ENCODE data around the gene OR13A1.
"Not testable (repeated sequence)": the region's sequence is repeated elsewhere in the genome, so short reads cannot be mapped to it uniquely, and the experiment has no call there.

Gene OR13A1

GRCh38 chr10:45315508-45315907, at the start of gene OR13A1:
Gene OR13A1 (minus strand): TSS chr10:45315608. CDS start chr10:45304422, 11,186 bp downstream.
- no peak for DNase-seq

DNA sequence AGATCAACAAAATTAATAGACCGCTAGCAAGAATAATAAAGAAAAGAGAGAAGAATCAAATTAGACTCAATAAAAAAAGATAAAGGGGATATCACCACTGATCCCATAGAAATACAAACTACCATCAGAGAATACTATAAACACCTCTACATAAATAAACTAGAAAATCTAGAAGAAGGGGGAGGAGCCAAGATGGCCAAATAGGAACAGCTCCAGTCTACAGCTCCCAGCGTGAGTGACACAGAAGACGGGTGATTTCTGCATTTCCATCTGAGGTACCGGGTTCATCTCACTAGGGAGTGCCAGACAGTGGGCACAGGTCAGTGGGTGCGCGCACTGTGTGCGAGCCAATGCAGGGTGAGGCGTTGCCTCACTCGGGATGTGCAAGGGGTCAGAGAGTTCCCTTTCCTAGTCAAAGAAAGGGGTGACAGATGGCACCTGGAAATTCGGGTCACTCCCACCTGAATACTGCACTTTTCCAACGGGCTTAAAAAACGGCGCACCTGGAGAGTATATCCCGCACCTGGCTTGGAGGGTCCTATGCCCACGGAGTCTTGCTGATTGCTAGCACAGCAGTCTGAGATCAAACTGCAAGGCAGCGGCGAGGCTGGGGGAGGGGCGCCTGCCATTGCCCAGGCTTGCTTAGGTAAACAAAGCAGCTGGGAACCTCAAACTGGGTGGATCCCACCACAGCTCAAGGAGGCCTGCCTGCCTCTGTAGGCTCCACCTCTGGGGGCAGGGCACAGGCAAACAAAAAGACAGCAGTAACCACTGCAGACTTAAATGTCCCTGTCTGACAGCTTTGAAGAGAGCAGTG, 46.8 kb upstream of the OR13A1 start:
- DNase-seq = not testable (repeated sequence)

DNA sequence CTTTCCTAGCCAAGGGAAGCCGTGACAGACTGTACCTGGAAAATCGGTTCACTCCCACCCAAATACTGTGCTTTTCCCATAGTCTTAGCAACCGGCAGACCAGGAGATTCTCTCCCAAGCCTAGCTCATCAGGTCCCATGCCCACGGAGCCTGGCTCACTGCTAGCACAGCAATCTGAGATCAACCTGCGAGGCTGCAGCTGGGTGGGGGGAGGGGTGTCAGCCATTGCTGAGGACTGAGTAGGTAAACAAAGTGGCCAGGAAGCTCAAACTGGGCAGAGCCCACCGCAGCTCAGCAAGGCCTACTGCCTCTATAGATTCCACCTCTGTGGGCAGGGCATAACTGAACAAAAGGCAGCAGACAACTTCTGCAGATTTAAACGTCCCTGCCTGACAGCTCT, 43.6 kb upstream of the OR13A1 start:
- not testable (repeated sequence) for DNase-seq

- no peak for DNase-seq
Measured at GRCh38 chr10:45355494-45355893, 40.1 kb upstream of the OR13A1 start.

DNA sequence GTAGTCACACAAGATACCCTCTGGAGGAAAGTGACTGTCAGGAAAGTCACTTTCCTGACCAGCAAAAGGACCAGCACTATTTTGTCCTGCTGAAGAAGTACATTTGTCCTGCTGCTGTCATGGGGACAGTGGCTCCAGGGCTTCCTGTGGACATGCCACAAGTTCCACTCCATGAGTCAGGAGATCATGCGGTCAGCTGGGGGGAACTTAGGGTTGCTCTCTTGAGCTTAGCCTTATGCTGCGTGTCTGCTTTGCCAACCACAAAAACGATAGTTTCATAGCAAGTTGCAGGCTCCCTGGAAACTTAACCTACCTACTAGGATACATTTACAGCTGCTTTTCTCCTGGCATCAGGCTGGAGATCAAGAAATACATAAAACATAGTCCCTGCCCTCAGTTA, 38.9 kb upstream of the OR13A1 start:
- DNase-seq = no peak

GRCh38 chr10:45353186-45353585, 37.8 kb upstream of the OR13A1 start:
- DNase-seq = no peak

- not testable (repeated sequence) for DNase-seq
Measured at GRCh38 chr10:45348196-45348765, 32.9 kb upstream of the OR13A1 start.

DNA sequence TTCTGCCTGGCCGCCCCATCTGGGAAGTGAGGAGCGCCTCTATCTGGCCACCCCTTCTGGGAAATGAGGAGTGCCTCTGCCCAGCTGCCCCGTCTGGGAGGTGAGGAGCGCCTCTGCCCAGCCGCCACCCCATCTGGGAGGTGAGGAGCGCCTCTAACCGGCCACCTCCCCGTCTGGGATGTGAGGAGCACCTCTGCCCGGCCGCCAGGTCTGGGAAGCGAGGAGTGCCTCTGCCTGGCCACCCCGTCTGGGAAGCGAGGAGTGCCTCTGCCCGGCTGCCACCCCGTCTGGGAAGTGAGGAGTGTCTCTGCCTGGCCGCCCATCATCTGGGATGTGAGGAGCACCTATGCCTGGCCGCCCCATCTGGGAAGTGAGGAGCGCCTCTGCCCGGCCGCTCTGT, 32.1 kb upstream of the OR13A1 start:
- DNase-seq = not testable (repeated sequence)

GRCh38 chr10:45346652-45347335, 31.4 kb upstream of the OR13A1 start:
- DNase-seq = not testable (repeated sequence)

- not testable (repeated sequence) for DNase-seq
Measured at GRCh38 chr10:45340420-45340819, 25.0 kb upstream of the OR13A1 start.

DNA sequence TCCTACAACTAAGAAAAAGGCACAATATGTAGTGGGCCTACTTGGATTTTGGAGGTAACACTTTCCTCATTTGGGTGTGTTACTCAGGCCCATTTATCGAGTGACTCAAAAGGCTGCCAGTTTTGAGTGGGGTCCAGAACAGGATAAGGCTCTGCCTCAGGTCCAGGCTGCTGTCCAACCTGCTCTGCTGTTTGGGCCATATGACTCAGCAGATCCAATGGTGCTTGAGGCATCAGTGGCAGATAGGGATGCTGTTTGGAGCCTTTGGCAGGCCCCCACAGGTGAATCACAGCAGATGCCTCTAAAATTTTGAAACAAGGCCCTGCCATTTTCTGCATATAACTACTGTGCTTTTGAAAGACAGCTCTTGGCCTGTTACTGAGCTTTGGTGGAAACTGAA, 24.5 kb upstream of the OR13A1 start:
- no peak for DNase-seq

DNA sequence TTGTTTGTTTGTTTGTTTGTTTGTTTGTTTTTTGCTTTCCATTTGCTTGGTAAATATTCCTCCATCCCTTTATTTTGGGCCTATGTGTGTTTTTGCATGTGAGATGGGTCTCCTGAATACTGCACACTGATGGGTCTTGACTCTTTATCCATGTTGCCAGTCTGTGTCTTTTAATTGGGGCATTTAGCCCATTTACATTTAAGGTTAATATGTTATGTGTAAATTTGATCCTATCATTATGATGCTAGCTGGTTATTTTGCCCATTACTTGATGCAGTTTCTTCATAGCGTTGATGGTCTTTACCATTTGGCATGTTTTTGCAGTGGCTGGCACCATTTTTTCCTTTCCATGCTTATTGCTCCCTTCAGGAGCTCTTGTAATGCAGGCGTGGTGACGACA, 16.4 kb upstream of the OR13A1 start:
- DNase-seq = not testable (repeated sequence)

DNA sequence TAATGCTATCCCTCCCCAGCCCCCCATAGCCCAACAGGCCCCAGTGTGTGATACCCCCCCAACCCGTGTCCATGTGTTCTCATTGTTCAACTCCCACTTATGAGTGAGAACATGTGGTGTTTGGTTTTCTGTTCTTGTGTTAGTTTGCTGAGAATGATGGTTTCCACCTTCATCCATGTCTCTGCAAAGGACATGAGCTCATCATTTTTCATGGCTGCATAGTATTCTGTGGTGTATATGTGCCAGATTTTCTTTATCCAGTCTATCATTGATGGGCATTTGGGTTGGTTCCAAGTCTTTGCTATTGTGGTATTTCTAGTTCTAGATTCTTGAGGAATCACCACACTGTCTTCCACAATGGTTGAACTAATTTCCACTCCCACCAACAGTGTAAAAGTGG, 11.5 kb upstream of the OR13A1 start:
- DNase-seq = not testable (repeated sequence)

DNA sequence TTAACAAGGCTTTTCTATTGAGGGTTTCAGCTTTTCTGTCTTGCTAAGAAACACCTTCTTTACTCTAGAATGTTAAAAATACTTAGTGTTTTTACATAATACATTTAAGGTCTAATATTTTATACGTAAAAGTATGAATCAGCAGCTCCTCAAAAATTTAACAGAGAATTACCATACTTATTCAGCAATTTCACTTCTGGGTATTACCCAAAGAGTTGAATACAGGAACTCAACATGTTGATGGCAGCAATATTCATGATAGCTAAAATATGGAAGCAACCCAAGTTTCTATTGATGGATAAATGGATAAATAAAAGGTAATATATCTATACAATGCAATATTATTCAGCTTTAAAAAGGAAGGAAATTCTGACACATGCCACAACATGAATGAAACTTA, 9.7 kb upstream of the OR13A1 start:
- no peak for DNase-seq

DNA sequence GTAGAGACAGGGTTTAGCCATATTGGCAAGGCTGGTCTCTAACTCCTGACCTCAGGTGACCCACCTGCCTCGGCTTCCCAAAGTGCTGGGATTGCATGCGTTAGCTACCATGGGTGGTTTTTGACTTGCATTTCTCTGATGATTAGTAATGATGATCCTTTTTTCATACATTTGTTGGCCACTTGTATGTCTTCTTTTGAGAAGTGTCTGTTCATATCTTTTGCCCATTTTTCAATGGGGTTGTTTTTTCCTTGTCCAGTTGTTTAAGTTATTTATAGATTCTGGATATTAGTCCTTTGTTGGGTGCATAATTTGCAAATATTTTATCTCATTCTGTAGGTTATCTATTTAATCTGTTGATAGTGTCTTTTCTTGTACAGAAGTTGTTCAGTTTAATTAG, 4.3 kb upstream of the OR13A1 start:
- no peak for DNase-seq

GRCh38 chr10:45313264-45313873, 2.0 kb downstream of the OR13A1 start:
- no peak for DNase-seq

- DNase-seq = no peak
Measured at GRCh38 chr10:45308707-45309106, 6.7 kb downstream of the OR13A1 start.

- no peak for DNase-seq
Measured at GRCh38 chr10:45302573-45302972, 12.8 kb downstream of the OR13A1 start.

- DNase-seq = not testable (repeated sequence)
Measured at GRCh38 chr10:45298341-45298955, 17.0 kb downstream of the OR13A1 start.

DNA sequence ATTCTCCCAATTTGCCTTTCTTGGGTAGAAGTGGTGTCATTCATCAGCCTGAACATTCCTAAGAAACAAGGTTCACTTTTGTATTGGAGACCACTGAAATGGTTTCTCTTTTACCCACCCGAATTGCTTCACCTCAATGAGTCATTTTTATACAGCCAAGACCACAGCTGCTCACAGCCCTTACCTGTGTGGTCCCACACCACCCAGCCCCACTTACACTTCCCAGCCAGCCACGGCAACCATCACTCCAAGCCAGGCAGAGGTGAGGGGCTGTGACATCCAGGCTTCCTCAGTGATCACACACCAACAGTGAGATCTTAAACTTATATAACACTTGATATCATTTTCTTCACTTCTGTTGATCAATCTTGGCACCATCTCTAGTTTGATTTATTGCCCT, 20.7 kb downstream of the OR13A1 start:
- DNase-seq = no peak

DNA sequence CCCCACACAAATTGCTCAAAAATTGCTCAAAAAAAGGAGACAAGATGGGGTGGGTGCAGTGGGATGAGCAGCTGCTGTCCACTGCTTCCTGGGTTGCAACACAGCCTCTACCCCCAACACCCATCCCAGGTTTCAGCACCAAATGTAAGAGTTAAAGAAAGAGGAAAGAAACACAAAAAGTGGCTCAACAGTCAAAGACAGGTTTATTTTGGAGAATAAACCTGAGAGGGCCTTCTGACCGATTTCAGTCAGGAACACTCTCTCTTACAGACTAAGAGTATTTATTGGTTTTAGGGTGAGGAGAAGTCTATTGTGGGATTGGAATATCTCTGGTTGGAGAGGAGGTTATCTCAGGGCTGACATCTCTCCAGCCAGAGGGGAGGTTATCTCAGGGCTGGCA, 28.4 kb downstream of the OR13A1 start:
- no peak for DNase-seq

GRCh38 chr10:45282061-45282460, 33.3 kb downstream of the OR13A1 start:
- DNase-seq = no peak

All from GOT3 (cell line).